ENCODE results near the gene TTBK1.

Gene TTBK1

DNA sequence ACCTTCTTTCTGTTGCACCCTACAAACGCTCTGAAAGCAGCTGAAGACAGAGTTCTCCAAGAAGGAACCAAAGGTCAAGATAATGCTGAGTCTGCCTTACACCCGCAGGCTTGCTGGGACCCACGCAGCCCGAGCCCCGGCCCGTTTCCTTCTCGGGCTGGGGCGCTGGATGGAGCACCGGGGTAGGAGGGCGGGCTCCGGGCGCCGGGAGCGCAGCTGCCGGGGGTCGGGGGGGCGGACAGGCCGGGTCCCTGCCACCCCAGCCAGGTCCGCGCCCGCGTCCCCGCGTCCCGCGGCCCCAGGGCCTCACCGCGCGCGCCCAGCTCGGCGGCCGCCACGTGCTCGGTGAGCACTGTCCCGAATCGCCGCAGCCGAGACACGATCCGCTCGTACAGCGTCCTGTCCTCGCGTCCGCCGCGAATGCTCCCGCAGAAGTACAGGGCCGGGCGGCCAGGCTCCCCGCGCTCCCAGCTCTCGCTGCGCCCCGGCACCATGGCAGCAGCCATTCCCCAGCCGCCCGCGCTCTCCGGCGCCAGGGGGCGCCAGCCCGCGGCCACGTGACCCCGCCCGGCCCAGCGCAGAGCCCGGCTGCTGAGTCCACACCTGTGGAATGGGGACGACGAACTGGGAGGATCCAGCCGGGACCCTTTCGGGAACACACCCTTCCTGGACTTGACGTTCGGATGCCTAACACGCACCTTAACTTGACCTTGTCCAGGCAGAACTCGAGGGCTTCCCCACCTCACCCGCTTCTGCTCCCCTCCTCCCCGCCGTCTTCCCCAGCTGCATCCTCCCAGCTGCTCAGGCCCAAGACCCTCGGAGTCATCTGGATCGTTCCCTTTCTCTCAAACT, 14.1 kb upstream of the TTBK1 start, which contains the start of gene DNPH1:
Gene DNPH1, minus strand, starts transcription at position 531 of the 852 bp plus-strand sequence. Its CDS starts 25 bp downstream, at position 506.
- peak; percentile 53 for TF ChIP-seq CTCF (IDR thresholded peaks at IDR 0.05; ENCODE audit: low read depth, low read length)
- peak within 1 kb of the TSS; percentile 73 for H3K4me3 ChIP-seq (ENCODE audit: low read depth, low read length)

DNA sequence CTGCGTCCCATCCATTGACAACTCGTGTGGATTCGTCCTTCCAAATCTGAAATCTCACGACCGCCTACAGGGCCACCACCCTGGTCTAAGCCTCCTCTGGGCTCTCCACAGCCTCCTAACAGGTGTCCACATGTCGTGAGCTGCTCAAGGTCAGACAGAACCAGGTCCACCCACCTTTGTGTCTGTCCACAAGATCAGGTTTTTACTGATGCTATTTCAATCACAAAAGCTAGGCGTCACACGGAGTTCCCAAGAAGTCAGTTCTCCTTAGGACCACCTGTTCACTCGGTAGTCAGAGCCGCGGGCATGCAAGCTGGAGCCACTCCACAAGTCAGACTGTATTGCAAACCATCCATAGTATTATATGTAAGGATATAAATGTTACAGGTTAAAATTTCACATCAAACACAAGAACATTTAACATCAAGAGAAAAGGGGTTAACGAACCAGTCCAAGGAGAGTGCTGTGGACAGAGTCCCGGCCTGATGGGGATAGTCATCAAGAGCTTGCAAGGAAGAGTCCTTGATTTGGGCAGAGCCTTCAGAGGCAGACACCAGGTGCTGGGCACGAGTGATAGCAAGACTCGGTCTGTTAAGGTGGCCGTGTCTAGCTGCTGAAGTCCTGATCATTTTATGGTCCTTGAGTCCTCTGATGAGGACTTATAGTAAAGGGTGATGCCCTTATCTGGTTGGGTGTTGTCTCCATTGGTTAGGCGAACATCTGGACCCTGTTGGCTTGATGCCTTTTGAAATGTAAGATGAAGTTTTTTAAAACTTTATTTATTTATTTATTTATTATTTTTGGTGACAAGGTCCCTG, 13.3 kb upstream of the TTBK1 start:
- no peaks in the 10 kb centered on the region for H3K4me1 ChIP-seq
- no peaks in the 10 kb centered on the region for H3K27me3 ChIP-seq
- no peak for TF ChIP-seq CTCF (IDR thresholded peaks at IDR 0.05; ENCODE audit: low read depth, low read length)
- no peaks in the 10 kb centered on the region for H3K36me3 ChIP-seq
- no peaks in the 10 kb centered on the region for H3K9me3 ChIP-seq
- no peak overlapping the region for H3K4me3 ChIP-seq (ENCODE audit: low read depth, low read length)
- DNase-seq: no peak

More for the DNA sequence above, 14.1 kb upstream of the TTBK1 start, which contains the start of gene DNPH1:
- DNase-seq: peak; percentile 82
- H3K36me3 ChIP-seq: peaks cover under 1% of the 10 kb centered on the region; the same call in 1 of the 2 replicates
- H3K4me1 ChIP-seq: no peaks in the 10 kb centered on the region
- H3K9me3 ChIP-seq: no peaks in the 10 kb centered on the region
- H3K27me3 ChIP-seq: no peaks in the 10 kb centered on the region

- H3K4me3 ChIP-seq (ENCODE audit: low read depth, low read length): no peak overlapping the region
- H3K27me3 ChIP-seq: no peaks in the 10 kb centered on the region
- no peak for TF ChIP-seq CTCF (IDR thresholded peaks at IDR 0.05; ENCODE audit: low read depth, low read length)
- H3K9me3 ChIP-seq: no peaks in the 10 kb centered on the region
- no peak for DNase-seq
- H3K4me1 ChIP-seq: no peaks in the 10 kb centered on the region
- H3K36me3 ChIP-seq: no peaks in the 10 kb centered on the region
Observed at GRCh38 chr6:43231053-43231452, 12.2 kb upstream of the TTBK1 start.

DNA sequence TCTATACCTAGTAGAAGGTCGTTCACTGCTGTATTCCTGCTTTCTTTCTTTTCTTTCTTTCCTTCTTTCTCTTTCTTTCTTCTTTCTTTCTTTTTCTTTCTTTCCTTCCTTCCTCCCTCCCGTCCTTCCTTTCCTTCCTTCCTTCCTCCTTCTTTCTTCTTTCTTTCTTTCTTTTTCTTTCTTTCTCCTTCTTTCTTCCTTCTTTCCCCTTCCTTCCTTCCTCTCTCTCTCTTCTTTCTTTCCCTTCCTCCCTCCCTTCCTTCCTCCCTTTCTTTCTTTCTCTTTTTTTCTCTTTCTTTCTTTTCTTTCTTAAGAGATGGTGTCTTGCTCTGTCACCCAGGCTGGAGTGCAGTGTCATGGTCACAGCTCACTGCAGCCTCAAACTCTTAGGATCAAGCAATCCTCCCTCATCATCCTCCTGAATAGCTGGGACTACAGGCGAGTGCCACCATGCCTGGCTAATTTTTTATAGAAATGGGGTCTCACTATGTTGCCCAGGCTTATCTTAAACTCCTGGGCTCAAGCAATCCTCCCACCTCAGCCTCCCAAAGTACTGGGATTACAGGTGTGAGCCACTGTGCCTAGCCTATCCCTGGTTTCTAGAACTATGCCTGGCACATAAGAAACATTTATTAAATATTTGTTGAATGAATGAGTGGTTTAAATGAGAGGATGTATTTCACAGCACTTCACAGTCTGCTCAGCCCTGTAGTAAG, 11.4 kb upstream of the TTBK1 start:
- no peak for TF ChIP-seq CTCF (IDR thresholded peaks at IDR 0.05; ENCODE audit: low read depth, low read length)
- Histone ChIP-seq H3K27me3 (no peaks in the 10 kb centered on the region), H3K4me1 (no peaks in the 10 kb centered on the region), H3K36me3 (no peaks in the 10 kb centered on the region), H3K9me3 (no peaks in the 10 kb centered on the region), H3K4me3 (ENCODE audit: low read depth, low read length) (no peak overlapping the region)
- no peak for DNase-seq

DNA sequence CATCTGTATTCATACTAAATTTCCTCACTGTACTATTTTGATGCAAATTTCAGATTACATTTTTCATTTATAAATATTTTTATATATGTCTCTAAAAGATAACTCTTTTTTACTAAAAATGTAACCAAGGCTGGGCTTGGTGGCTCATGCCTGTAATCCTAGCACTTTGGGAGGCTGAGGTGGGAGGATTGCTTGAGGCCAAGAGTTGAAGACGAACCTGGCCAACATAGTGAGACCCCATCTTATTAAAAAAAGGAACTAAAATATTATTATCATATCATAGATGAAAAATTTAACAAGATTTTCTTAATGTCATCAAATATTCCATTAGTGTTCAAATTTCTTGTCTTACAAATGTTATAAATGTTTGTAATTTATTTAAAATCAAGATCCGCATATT, 7.4 kb upstream of the TTBK1 start:
- Histone ChIP-seq H3K4me3 (ENCODE audit: low read depth, low read length) (no peak overlapping the region), H3K4me1 (no peaks in the 10 kb centered on the region), H3K9me3 (no peaks in the 10 kb centered on the region), H3K27me3 (no peaks in the 10 kb centered on the region), H3K36me3 (no peaks in the 10 kb centered on the region)
- DNase-seq: no peak
- no peak for TF ChIP-seq CTCF (IDR thresholded peaks at IDR 0.05; ENCODE audit: low read depth, low read length)

All from BE2C (cell line).